ENCODE measurements around the gene RTN4RL2. TPM values are rescaled to one million over a fixed set of nuclear protein-coding genes. Genes with fewer than 3 reads are reported as not detected.
A peak's percentile ranks its signal among the peaks of the same experiment; 100 is the strongest.

RTN4RL2 gene
- total and polyA plus RNA-seq, 4 experiments from 2014 or later = 0.17 to 0.40 TPM; not detected in 2

GRCh38 chr11:57475671-57476046 lies 15.3 kb downstream of the RTN4RL2 start:
- CTCF ChIA-PET (ENCODE audit: partially characterized antibody) = interaction anchor here (1.2 to 27.6 kb wide), 5 partner anchors 16 to 154 kb away, joined by 3 to 848 read pairs (median 7); partner anchors contain the start of genes RTN4RL2, SLC43A1, SMTNL1 and TIMM10
- intact Hi-C loops (cut with micrococcal nuclease) = no loop called here

GRCh38 chr11:57476047-57476756 lies 15.9 kb downstream of the RTN4RL2 start:
- Mint-ChIP-seq H3K36me3 (no peaks in the 10 kb centered on the region), H3K4me1 (peaks cover 10 to 56% (median 21%) of the 10 kb centered on the region in 4 donors), H3K9me3 (no peaks in the 10 kb centered on the region), H3K27ac (peak overlapping the region in 1 of 7 donors; percentile 69), H3K27me3 (peaks cover 2 to 9% of the 10 kb centered on the region in 2 donors), H3K4me3 (peak overlapping the region; percentile 59 to 84 (median 77))
- H3K27ac ChIP-seq (ENCODE audit: low read depth, low read length) = no peak overlapping the region
- H3K27me3 ChIP-seq (ENCODE audit: insufficient read depth, low read length) = peaks cover 5% of the 10 kb centered on the region
- POLR2A ChIA-PET (ENCODE audit: partially characterized antibody) = no interaction called here
- peaks cover 24% of the 10 kb centered on the region for H3K4me1 ChIP-seq (ENCODE audit: insufficient read depth, low read length)
- CTCF ChIA-PET (ENCODE audit: partially characterized antibody) = interaction anchor here (1.2 to 27.6 kb wide), 5 partner anchors 18 to 155 kb away, joined by 3 to 848 read pairs (median 8); partner anchors contain the start of genes RTN4RL2, SLC43A1, SMTNL1 and TIMM10
- no peaks in the 10 kb centered on the region for H3K9me3 ChIP-seq (ENCODE audit: control insufficient read depth in 1 of 2, low read length in 2 of 2)
- H3K36me3 ChIP-seq (ENCODE audit: insufficient read depth, low read length) = no peaks in the 10 kb centered on the region
- H3K4me3 ChIP-seq (ENCODE audit: low read length in 2 of 2) = peak overlapping the region in 1 of 2 donors; percentile 51
- intact Hi-C loops (cut with micrococcal nuclease) = no loop called here
- peak in 4 of 5 donors; percentile 18 to 25 (median 22) for DNase-seq

More at GRCh38 chr11:57475671-57476046, 15.3 kb downstream of the RTN4RL2 start:
- no peak for DNase-seq
- H3K9me3 Mint-ChIP-seq = no peaks in the 10 kb centered on the region
- POLR2A ChIA-PET (ENCODE audit: partially characterized antibody) = interaction anchor here (1.5 kb wide), 1 partner anchor 40 kb away, joined by 6 read pairs; the partner anchor contains the start of gene SLC43A1
- peaks cover 24% of the 10 kb centered on the region for H3K4me1 ChIP-seq (ENCODE audit: insufficient read depth, low read length)
- peak overlapping the region in 2 of 7 donors; percentile 59 to 69 for H3K27ac Mint-ChIP-seq
- peaks cover 5% of the 10 kb centered on the region for H3K27me3 ChIP-seq (ENCODE audit: insufficient read depth, low read length)
- no peaks in the 10 kb centered on the region for H3K9me3 ChIP-seq (ENCODE audit: control insufficient read depth in 1 of 2, low read length in 2 of 2)
- no peak overlapping the region for H3K27ac ChIP-seq (ENCODE audit: low read depth, low read length)
- peak overlapping the region in 1 of 2 donors; percentile 51 for H3K4me3 ChIP-seq (ENCODE audit: low read length in 2 of 2)
- no peaks in the 10 kb centered on the region for H3K36me3 ChIP-seq (ENCODE audit: insufficient read depth, low read length)
- peaks cover 10 to 50% (median 21%) of the 10 kb centered on the region in 4 donors for H3K4me1 Mint-ChIP-seq
- peaks cover 2 to 9% of the 10 kb centered on the region in 2 donors for H3K27me3 Mint-ChIP-seq
- no peaks in the 10 kb centered on the region for H3K36me3 Mint-ChIP-seq
- H3K4me3 Mint-ChIP-seq = peak overlapping the region; percentile 59 to 84 (median 77)

GRCh38 chr11:57476757-57477506 lies 16.6 kb downstream of the RTN4RL2 start:
- intact Hi-C loops (cut with micrococcal nuclease) = no loop called here
- peaks cover 5% of the 10 kb centered on the region for H3K27me3 ChIP-seq (ENCODE audit: insufficient read depth, low read length)
- H3K9me3 ChIP-seq (ENCODE audit: control insufficient read depth in 1 of 2, low read length in 2 of 2) = no peaks in the 10 kb centered on the region
- peak overlapping the region in 1 of 2 donors; percentile 51 for H3K4me3 ChIP-seq (ENCODE audit: low read length in 2 of 2)
- Mint-ChIP-seq H3K36me3 (no peaks in the 10 kb centered on the region), H3K27ac (peak overlapping the region in 2 of 7 donors; percentile 6 to 50), H3K4me1 (peaks cover 10 to 63% (median 23%) of the 10 kb centered on the region in 4 donors), H3K4me3 (peak overlapping the region; percentile 47 to 78 (median 64)), H3K9me3 (no peaks in the 10 kb centered on the region), H3K27me3 (peaks cover 2 to 9% of the 10 kb centered on the region in 2 donors)
- CTCF ChIA-PET (ENCODE audit: partially characterized antibody) = interaction anchor here (1.2 to 27.6 kb wide), 6 partner anchors 16 to 156 kb away, joined by 3 to 848 read pairs (median 24); partner anchors contain the start of genes RTN4RL2, SLC43A1, SMTNL1 and TIMM10
- POLR2A ChIA-PET (ENCODE audit: partially characterized antibody) = no interaction called here
- no peak overlapping the region for H3K27ac ChIP-seq (ENCODE audit: low read depth, low read length)
- no peaks in the 10 kb centered on the region for H3K36me3 ChIP-seq (ENCODE audit: insufficient read depth, low read length)
- peak in 3 of 5 donors; percentile 14 to 24 (median 20) for DNase-seq
- H3K4me1 ChIP-seq (ENCODE audit: insufficient read depth, low read length) = peaks cover 24% of the 10 kb centered on the region

GRCh38 chr11:57477507-57478189 lies 17.3 kb downstream of the RTN4RL2 start:
- intact Hi-C loops (cut with micrococcal nuclease) = no loop called here
- peaks cover 2 to 9% of the 10 kb centered on the region in 2 donors for H3K27me3 Mint-ChIP-seq
- H3K9me3 Mint-ChIP-seq = no peaks in the 10 kb centered on the region
- CTCF ChIA-PET (ENCODE audit: partially characterized antibody) = interaction anchor here (1.3 to 27.6 kb wide), 6 partner anchors 15 to 167 kb away, joined by 4 to 848 read pairs (median 24); partner anchors contain the start of genes RTN4RL2, SLC43A1, SMTNL1 and TIMM10
- Histone ChIP-seq H3K36me3 (ENCODE audit: insufficient read depth, low read length) (no peaks in the 10 kb centered on the region), H3K4me3 (ENCODE audit: low read length in 2 of 2) (no peak overlapping the region), H3K9me3 (ENCODE audit: control insufficient read depth in 1 of 2, low read length in 2 of 2) (no peaks in the 10 kb centered on the region), H3K27ac (ENCODE audit: low read depth, low read length) (no peak overlapping the region), H3K4me1 (ENCODE audit: insufficient read depth, low read length) (peaks cover 24% of the 10 kb centered on the region), H3K27me3 (ENCODE audit: insufficient read depth, low read length) (peaks cover 5% of the 10 kb centered on the region)
- no peaks in the 10 kb centered on the region for H3K36me3 Mint-ChIP-seq
- no peak for DNase-seq
- POLR2A ChIA-PET (ENCODE audit: partially characterized antibody) = interaction anchor here (1.0 kb wide), 1 partner anchor 20 kb away, joined by 3 read pairs; no protein-coding TSS in a partner anchor
- H3K4me1 Mint-ChIP-seq = peaks cover 10 to 66% (median 24%) of the 10 kb centered on the region in 4 donors
- H3K27ac Mint-ChIP-seq = peak overlapping the region in 1 of 7 donors; percentile 59
- peak overlapping the region in 5 of 8 donors; percentile 20 to 64 (median 41) for H3K4me3 Mint-ChIP-seq

GRCh38 chr11:57479021-57479663 lies 18.8 kb downstream of the RTN4RL2 start:
- Mint-ChIP-seq H3K27ac (no peak overlapping the region), H3K36me3 (peaks cover under 1 to 1% of the 10 kb centered on the region in 2 donors), H3K4me1 (peaks cover 9 to 53% (median 23%) of the 10 kb centered on the region in 4 donors), H3K4me3 (peak overlapping the region in 2 of 8 donors; percentile 36 to 48), H3K9me3 (no peaks in the 10 kb centered on the region), H3K27me3 (peaks cover 4 to 7% of the 10 kb centered on the region in 2 donors)
- ChIA-PET CTCF (ENCODE audit: partially characterized antibody) (interaction anchor here (1.3 to 27.6 kb wide), 4 partner anchors 13 to 165 kb away, joined by 4 to 848 read pairs (median 104); partner anchors contain the start of genes RTN4RL2, SLC43A1, SMTNL1 and TIMM10), POLR2A (ENCODE audit: partially characterized antibody) (no interaction called here)
- H3K9me3 ChIP-seq (ENCODE audit: control insufficient read depth in 1 of 2, low read length in 2 of 2) = no peaks in the 10 kb centered on the region
- H3K4me3 ChIP-seq (ENCODE audit: low read length in 2 of 2) = no peak overlapping the region
- no peak for DNase-seq
- no peaks in the 10 kb centered on the region for H3K36me3 ChIP-seq (ENCODE audit: insufficient read depth, low read length)
- H3K27me3 ChIP-seq (ENCODE audit: insufficient read depth, low read length) = peaks cover 12% of the 10 kb centered on the region
- peaks cover 31% of the 10 kb centered on the region for H3K4me1 ChIP-seq (ENCODE audit: insufficient read depth, low read length)
- no peak overlapping the region for H3K27ac ChIP-seq (ENCODE audit: low read depth, low read length)
- intact Hi-C loops (cut with micrococcal nuclease) = no loop called here

GRCh38 chr11:57479911-57480310 lies 19.6 kb downstream of the RTN4RL2 start:
- H3K9me3 Mint-ChIP-seq = no peaks in the 10 kb centered on the region
- Histone ChIP-seq H3K27me3 (ENCODE audit: insufficient read depth, low read length) (peaks cover 10% of the 10 kb centered on the region), H3K4me1 (ENCODE audit: insufficient read depth, low read length) (peaks cover 24% of the 10 kb centered on the region), H3K9me3 (ENCODE audit: control insufficient read depth in 1 of 2, low read length in 2 of 2) (no peaks in the 10 kb centered on the region), H3K27ac (ENCODE audit: low read depth, low read length) (no peak overlapping the region), H3K36me3 (ENCODE audit: insufficient read depth, low read length) (no peaks in the 10 kb centered on the region), H3K4me3 (ENCODE audit: low read length in 2 of 2) (no peak overlapping the region)
- peaks cover 8 to 45% (median 19%) of the 10 kb centered on the region in 4 donors for H3K4me1 Mint-ChIP-seq
- DNase-seq = no peak
- peak overlapping the region in 3 of 7 donors; percentile 43 to 73 (median 54) for H3K27ac Mint-ChIP-seq
- POLR2A ChIA-PET (ENCODE audit: partially characterized antibody) = no interaction called here
- intact Hi-C loops (cut with micrococcal nuclease) = loop anchor here (1.0 kb wide), 1 partner anchor 23 kb away; no protein-coding TSS in a partner anchor
- peaks cover 2 to 8% of the 10 kb centered on the region in 2 donors for H3K36me3 Mint-ChIP-seq
- peaks cover 6 to 7% of the 10 kb centered on the region in 2 donors for H3K27me3 Mint-ChIP-seq
- H3K4me3 Mint-ChIP-seq = peak overlapping the region in 2 of 8 donors; percentile 50 to 57
- CTCF ChIA-PET (ENCODE audit: partially characterized antibody) = interaction anchor here (1.8 to 27.6 kb wide), 4 partner anchors 13 to 134 kb away, joined by 7 to 848 read pairs (median 104); partner anchors contain the start of genes RTN4RL2, SLC43A1, SMTNL1 and TIMM10
